Stimulated activated CD4-positive, alpha-beta T cell treated with anti-CD3 and anti-CD28 coated beads, Interleukin-4, amount 100 ng/mL, for 4 hours (primary cell): ENCODE measurements around the gene C2orf78.
"Not testable (repeated sequence)": the region's sequence is repeated elsewhere in the genome, so short reads cannot be mapped to it uniquely, and the experiment has no call there.

Experiments used
- DNase-seq, 2 experiments: peaks; one replicate each; pipeline ENCODE4 v3.0.0-alpha.2; 2020

C2orf78 gene

GRCh38 chr2:73783402-73783801 is 581 bp upstream of the C2orf78 start:
- not testable (repeated sequence) for DNase-seq

GRCh38 chr2:73811878-73812277 is 27.9 kb downstream of the C2orf78 start:
- DNase-seq: no peak

- DNase-seq: no peak
Observed at GRCh38 chr2:73812635-73813034, 28.7 kb downstream of the C2orf78 start.

- DNase-seq: no peak
Observed at GRCh38 chr2:73818296-73818695, 34.3 kb downstream of the C2orf78 start.

GRCh38 chr2:73821227-73821626 is 37.2 kb downstream of the C2orf78 start:
- DNase-seq: no peak

- no peak for DNase-seq
Observed at GRCh38 chr2:73821669-73822068, 37.7 kb downstream of the C2orf78 start.

GRCh38 chr2:73822276-73822675 is 38.3 kb downstream of the C2orf78 start:
- DNase-seq: no peak

GRCh38 chr2:73822991-73823390 is 39.0 kb downstream of the C2orf78 start:
- DNase-seq: no peak

GRCh38 chr2:73823416-73823815 is 39.4 kb downstream of the C2orf78 start:
- no peak for DNase-seq

GRCh38 chr2:73823916-73824523 is 40.0 kb downstream of the C2orf78 start:
- DNase-seq: no peak

GRCh38 chr2:73825408-73825807 is 41.4 kb downstream of the C2orf78 start:
- DNase-seq: no peak

GRCh38 chr2:73827018-73827417 is 43.0 kb downstream of the C2orf78 start:
- DNase-seq: no peak

- no peak for DNase-seq
Observed at GRCh38 chr2:73827660-73828388, 43.8 kb downstream of the C2orf78 start.

- DNase-seq: no peak
Observed at GRCh38 chr2:73828389-73828817, 44.4 kb downstream of the C2orf78 start.

GRCh38 chr2:73828818-73829570 is 45.0 kb downstream of the C2orf78 start, which contains the start of gene STAMBP:
TSS of gene STAMBP (plus strand) at chr2:73828961. CDS start at chr2:73830857, 1,896 bp downstream.
- peak; percentile 78 to 88 for DNase-seq

GRCh38 chr2:73830871-73831401 is 47.0 kb downstream of the C2orf78 start:
- DNase-seq: peak in 1 of 2 experiments; percentile 57

GRCh38 chr2:73832930-73833329 is 48.9 kb downstream of the C2orf78 start:
- no peak for DNase-seq

GRCh38 chr2:73836141-73836943 is 52.4 kb downstream of the C2orf78 start:
- DNase-seq: no peak

GRCh38 chr2:73837847-73838585 is 54.0 kb downstream of the C2orf78 start:
- DNase-seq: no peak

- DNase-seq: no peak
Observed at GRCh38 chr2:73838889-73839534, 55.0 kb downstream of the C2orf78 start.
